ENCODE data around the gene FGGY. TPM values are rescaled to one million over a fixed set of nuclear protein-coding genes. Genes with fewer than 3 reads are reported as not detected.

The FGGY gene
- total and polyA plus RNA-seq, 2 donors (not counting 3 experiments of a cell fraction or from before 2014, with no cell fraction given) = 5.6 to 6.4 TPM

- Histone ChIP-seq H3K9me3 (replicated peaks; ENCODE audit: control insufficient read depth, insufficient read depth, low read length) (no peaks in the 10 kb centered on the region), H4K20me1 (replicated peaks; ENCODE audit: control insufficient read depth, extremely low read depth, insufficient read depth, low read length) (no peaks in the 10 kb centered on the region), H3K27ac (ENCODE audit: insufficient read depth, low read depth, low read length) (no peak overlapping the region), H2AFZ (ENCODE audit: low read depth, low read length) (no peak overlapping the region), H3K4me3 (replicated peaks in 1 of 3; ENCODE audit: insufficient read depth in 1 of 3, low read depth in 1 of 3, low read length in 3 of 3) (no peak overlapping the region), H3K4me1 (ENCODE audit: control insufficient read depth, extremely low read depth, insufficient read depth, low read length) (no peaks in the 10 kb centered on the region), H3K27me3 (ENCODE audit: control insufficient read depth in 2 of 2, insufficient read depth in 2 of 2, low read length in 2 of 2) (no peaks in the 10 kb centered on the region), H3K9ac (replicated peaks; ENCODE audit: extremely low read depth, insufficient read depth, low read length) (no peak overlapping the region), H3K9me1 (replicated peaks; ENCODE audit: control insufficient read depth, extremely low read depth, insufficient read depth, low read length) (no peaks in the 10 kb centered on the region), H3K79me2 (ENCODE audit: control insufficient read depth, insufficient read depth, low read length) (no peaks in the 10 kb centered on the region), H3K4me2 (ENCODE audit: insufficient read depth, low read length) (no peak overlapping the region), H3K36me3 (ENCODE audit: control insufficient read depth in 2 of 2, extremely low read depth in 1 of 2, insufficient read depth in 2 of 2, low read length in 2 of 2) (no peaks in the 10 kb centered on the region)
- FAIRE-seq = no peak
- intact Hi-C loops (cut with micrococcal nuclease) (no loop called here), dilution Hi-C loops (cut with MboI; ENCODE audit: extremely low pct_ligation_motif_present, low sequenced_read_pairs) (no loop called here)
- no TSS peak for BruUV-seq (replicated peaks)
- CTCF ChIA-PET = no interaction called here
- POLR2A ChIA-PET = no interaction called here
- DNase-seq (ENCODE audit: low read depth, low spot score) = no peak
- no peak for TF ChIP-seq GATA2 (IDR thresholded peaks at IDR 0.05; ENCODE audit: insufficient read depth, insufficient read length, low read depth, low read length)
- TF ChIP-seq MYC (IDR thresholded peaks at IDR 0.05; ENCODE audit: low read depth, low read length) = no peak
- TF ChIP-seq POLR2AphosphoS5 (IDR thresholded peaks at IDR 0.05; ENCODE audit: insufficient read depth, low read depth, low read length) = no peak
- no peak for TF ChIP-seq FOS (IDR thresholded peaks at IDR 0.05; ENCODE audit: borderline replicate concordance, insufficient read depth, low read length)
- no peak for TF ChIP-seq EZH2 (IDR thresholded peaks at IDR 0.05; ENCODE audit: borderline replicate concordance, low read depth, low read length, severe bottlenecking)
- TF ChIP-seq POLR2A (IDR thresholded peaks at IDR 0.05; ENCODE audit: low read depth, low read length) = no peak
- TF ChIP-seq CTCF (IDR thresholded peaks at IDR 0.05; ENCODE audit: extremely low read depth in 1 of 2, insufficient read depth in 1 of 2, low read depth in 1 of 2, low read length in 2 of 2) = no peak
- TF ChIP-seq JUN (IDR thresholded peaks at IDR 0.05; ENCODE audit: borderline replicate concordance, insufficient read depth, insufficient read length, low read depth) = no peak
- no peak for TF ChIP-seq MAX (IDR thresholded peaks at IDR 0.05; ENCODE audit: insufficient read depth, insufficient read length)
Observed at GRCh38 chr1:59434336-59434735, 137.4 kb downstream of the FGGY start.

Measured in endothelial cell of umbilical vein (primary cell).